SU-DHL-6 (cell line): Measurements from ENCODE around the gene UPK1A.

Source experiments
- CTCF ChIP-seq: fragments of 200-600 bp; sonication (generic); IDR thresholded peaks from one replicate; pipeline ENCODE4 v1.5.1; 2017; ENCODE audit warnings: antibody characterized with exemption, mild to moderate bottlenecking, low read length, moderate library complexity; ENCODE audit not compliant: insufficient read depth, poor library complexity, severe bottlenecking
- EZH2phosphoT487 ChIP-seq: fragments of 200-600 bp; sonication (generic), shearing (Covaris generic); conservative IDR thresholded peaks from 2 replicates; pipeline ENCODE4 v1.6.1; 2018; ENCODE audit warnings: mild to moderate bottlenecking, antibody characterized with exemption, low read length, moderate library complexity, mixed read lengths

DNA sequence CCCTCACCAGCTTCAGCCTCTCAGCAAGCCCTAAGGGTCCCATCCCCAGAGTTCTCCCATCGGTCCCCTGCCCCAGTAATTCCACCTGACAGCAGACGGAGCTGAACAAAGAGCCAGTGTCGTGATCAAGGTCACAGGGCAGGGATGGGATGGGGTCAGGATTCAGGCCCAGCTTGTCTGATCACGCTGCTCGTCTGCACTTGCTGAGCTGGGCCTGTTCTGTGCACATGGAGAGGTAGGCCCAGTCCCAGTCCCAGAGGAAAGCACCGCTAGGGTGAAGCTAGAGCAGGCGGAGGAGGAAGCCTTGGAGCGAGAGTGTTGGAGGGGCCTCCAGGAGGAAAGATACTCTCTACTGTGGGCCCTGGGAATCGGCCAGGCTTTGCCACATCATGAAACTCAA lies 44.6 kb upstream of the UPK1A start:
- TF ChIP-seq CTCF: no peak
- no peak for TF ChIP-seq EZH2phosphoT487
